NCI-H2029 treated with DMSO at 0.1 percent for 48 hours (cell line): ENCODE data around the gene PLPP2.

Experiments
- DNase-seq: peaks from one replicate; lab custom pipeline; 2025; lab: John Stamatoyannopoulos, UW

PLPP2 gene

GRCh38 chr19:315811-316210, 24.6 kb upstream of the PLPP2 start:
- no peak for DNase-seq

GRCh38 chr19:313988-314815, 23.0 kb upstream of the PLPP2 start:
- DNase-seq = no peak

GRCh38 chr19:313169-313987, 22.2 kb upstream of the PLPP2 start:
- no peak for DNase-seq

GRCh38 chr19:311813-312261, 20.6 kb upstream of the PLPP2 start:
- no peak for DNase-seq

DNA sequence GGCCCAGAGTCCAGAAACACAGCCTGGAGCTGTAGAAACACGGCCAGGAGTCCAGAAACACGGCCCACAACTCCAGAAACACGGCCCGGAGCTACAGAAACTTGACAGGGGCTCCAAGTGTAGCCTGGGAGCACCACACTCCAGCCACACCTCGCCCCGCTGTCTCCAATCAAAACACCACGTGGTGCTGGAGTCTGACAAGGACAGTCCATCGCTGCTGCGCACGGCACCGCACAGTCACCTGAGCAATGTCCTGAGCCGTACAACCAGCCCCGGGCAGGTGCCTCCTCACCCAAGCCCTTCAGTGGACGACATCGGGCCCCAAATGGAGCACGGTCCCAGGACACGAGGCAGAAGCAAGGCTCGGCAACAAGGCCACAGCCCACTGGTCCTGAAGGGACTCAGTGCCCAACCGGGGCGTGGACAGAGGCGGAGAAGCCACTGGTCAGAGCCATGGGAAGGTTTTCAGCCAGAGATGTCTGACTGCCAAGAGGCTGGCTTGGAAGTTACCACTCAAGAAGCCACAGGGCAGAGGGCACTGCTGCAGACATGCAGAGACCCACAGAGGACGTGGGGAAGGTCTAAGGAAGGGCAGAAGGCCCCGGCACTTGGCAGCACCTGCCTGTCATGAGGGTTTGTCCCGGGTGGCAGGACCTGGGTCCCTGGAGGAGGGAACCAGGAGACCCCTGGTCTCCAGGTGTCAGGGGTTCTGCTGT, 19.7 kb upstream of the PLPP2 start:
- no peak for DNase-seq

GRCh38 chr19:310141-310651, 19.0 kb upstream of the PLPP2 start:
- no peak for DNase-seq

DNA sequence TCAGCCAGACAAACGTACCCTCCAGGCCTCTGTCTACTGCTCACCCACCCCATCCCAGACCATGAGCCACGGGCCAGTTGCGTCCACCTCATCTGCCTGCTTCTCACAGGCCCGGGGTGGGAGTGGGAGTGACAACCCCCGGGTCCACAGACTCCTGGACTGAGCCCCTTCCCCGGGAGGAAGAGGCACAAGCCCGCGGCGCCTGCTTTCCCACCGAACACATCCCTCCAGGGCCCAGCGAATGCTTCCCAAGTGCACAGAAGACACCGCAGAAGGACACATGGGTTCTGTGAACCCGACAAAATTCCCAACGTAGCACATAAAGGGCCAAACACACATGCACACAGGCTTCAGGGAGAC, 18.0 kb upstream of the PLPP2 start:
- no peak for DNase-seq

- DNase-seq = no peak
These were observed 17.4 kb upstream of the PLPP2 start for GRCh38 chr19:308471-309205.

DNA sequence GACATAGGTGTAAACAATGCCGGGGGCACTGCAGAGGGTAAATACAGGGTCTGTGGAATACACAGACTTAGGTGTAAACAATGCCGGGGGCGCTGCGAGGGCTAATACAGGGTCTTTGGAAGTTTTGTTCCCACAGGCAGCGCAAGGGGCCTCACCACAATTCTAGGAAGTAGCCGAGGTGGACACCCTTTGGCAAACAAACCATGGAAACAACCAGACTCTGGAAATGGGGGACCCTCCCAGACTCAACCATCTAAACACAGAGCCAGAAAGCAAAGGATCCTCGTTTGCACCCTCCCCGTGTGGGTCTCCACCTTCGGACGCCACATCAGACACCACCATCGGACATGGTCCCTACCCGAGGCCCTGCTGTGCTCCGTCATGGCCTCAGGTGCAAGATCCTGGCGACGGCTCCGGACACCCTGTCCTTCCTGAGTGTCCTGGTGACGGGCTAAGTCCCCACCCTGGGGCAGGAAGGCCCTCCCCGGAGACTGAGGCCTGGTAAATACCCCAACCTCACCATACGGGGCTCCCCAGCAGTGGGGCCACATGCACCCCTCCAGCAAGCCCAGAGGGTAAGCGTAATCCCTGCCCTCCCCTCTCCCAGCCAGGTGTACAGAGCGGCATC, 16.7 kb upstream of the PLPP2 start:
- DNase-seq = no peak

GRCh38 chr19:307111-307531, 15.9 kb upstream of the PLPP2 start:
- DNase-seq = no peak

DNA sequence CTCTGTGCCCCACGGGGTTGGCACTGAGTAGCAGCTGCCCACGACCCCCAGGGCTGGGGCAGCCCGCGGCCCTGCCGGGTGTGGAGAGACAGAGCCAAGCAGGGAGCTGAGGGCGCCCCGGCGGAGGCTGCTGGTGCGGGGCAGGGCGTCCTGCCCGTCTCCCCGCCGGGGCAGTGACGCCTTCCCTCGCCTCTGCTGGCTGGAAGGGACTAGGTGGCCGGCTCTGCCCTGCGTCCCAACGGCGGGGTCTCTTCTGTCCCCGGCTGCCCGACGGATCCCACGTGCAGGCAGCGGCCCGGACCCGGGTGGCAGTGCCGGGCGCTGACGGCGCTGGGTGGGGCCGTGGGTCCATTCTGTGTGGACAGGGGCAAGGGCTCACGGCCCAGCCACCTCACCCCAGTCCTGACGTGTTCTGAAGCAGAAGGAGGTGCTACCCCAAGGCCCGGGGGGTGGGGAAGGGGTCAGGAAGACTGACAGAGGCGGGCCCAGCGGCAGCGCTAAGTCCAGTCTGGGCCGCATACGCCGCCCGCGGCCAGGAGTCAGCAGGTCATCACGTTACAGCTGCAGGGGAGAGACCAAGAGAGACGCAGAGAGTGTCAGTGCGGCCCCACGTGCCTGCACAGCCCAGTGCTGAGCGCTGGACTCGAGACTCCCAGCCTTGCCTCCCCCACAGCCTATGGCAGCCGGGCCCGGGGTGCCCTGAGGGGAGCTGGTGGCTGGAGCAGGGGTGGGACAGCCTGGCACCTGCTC, 15.1 kb upstream of the PLPP2 start:
- DNase-seq = no peak

GRCh38 chr19:305240-306150, 14.3 kb upstream of the PLPP2 start:
- DNase-seq = no peak

DNA sequence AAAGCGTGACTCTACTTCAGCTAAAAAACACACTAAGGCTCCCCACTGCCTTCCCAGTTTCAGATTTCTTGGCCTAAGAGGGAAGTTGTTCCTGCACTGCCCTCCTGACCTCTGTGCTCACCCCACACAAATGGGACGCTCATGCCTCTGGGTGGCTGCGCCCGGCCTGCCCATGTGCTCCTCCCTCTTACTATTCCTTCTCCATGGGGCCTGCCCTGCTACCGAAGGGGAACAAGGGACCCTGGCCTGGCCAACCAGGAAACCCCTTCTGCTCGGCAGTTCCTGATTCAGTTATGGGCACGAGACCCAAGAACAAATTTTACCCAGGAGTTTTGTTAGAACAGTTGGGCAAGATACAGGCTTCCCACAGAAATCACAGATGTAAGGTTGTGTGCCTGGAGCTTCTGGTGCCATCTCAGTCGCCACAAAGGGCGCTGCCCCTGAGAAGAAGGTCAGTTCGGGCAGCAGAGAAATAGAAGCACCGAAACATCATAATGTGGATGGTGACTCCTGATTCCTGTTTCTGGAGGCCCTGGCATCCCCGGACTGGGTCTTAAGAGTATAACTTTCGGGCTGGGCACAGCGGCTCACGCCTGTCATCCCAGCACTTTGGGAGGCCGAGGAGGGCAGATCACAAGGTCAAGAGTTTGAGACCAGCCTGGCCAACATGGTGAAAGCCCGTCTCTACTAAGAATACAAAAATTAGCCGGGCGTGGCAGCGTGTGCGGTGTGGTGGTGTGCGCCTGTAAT, 5.4 kb upstream of the PLPP2 start:
- DNase-seq = no peak

- no peak for DNase-seq
These were observed 4.6 kb upstream of the PLPP2 start for GRCh38 chr19:295687-296370.

DNA sequence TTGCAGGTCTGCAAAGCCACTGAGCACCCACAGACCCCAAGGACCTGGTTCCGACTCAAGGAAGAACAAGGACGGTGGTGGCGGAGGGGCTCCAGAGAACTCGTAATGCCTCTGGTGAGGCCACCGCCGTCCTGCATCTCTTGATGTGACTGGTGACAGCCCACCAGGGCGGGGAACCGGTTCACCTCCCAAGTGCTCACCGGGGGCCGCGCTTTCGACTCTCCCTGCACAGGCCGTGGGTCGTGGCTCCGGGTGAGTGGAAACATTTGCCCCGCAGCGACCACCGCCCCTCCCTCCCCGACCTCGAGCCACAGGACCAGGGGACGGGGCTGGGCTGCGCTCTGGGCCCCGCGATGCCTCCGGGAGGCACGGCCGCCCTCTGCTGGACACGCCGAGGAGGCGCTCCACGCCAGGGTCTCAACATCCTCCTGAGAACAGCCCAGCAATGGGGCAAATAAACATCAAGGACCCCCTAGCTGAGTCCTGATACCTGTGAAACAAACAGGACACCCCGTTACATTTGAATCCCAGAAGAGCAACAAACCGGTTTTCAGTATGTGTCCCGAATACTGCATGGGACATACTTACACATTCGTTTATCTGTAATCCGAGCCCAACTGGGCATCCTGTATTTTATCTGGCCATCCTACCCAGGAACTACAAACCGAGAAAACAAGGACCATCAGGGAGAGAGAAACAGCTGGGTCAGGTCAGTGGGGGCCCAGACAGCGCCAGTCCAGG, 3.9 kb upstream of the PLPP2 start:
- no peak for DNase-seq

GRCh38 chr19:294341-294945, 3.2 kb upstream of the PLPP2 start:
- no peak for DNase-seq
